EH (cell line): ENCODE measurements around the gene SQSTM1.

Experiments used
- DNase-seq: peaks from one replicate; pipeline ENCODE4 v3.0.0-alpha.2; 2015; ENCODE audit warnings: low read depth

SQSTM1 gene

GRCh38 chr5:179795049-179795862, 25.4 kb upstream of the SQSTM1 start:
- DNase-seq = no peak

GRCh38 chr5:179795863-179796833, 24.6 kb upstream of the SQSTM1 start:
- peak; percentile 83 for DNase-seq

GRCh38 chr5:179796877-179797608, 23.7 kb upstream of the SQSTM1 start:
- no peak for DNase-seq

GRCh38 chr5:179797741-179798140, 23.0 kb upstream of the SQSTM1 start:
- DNase-seq = no peak

- DNase-seq = no peak
These were observed 22.4 kb upstream of the SQSTM1 start for GRCh38 chr5:179798144-179798770.

- DNase-seq = no peak
These were observed 21.7 kb upstream of the SQSTM1 start for GRCh38 chr5:179798771-179799643.

GRCh38 chr5:179799644-179799973, 21.1 kb upstream of the SQSTM1 start:
- DNase-seq = no peak

- DNase-seq = no peak
These were observed 20.5 kb upstream of the SQSTM1 start for GRCh38 chr5:179800071-179800695.

GRCh38 chr5:179800696-179801201, 20.0 kb upstream of the SQSTM1 start:
- no peak for DNase-seq

- peak; percentile 55 for DNase-seq
These were observed 19.1 kb upstream of the SQSTM1 start for GRCh38 chr5:179801304-179802206.

- DNase-seq = no peak
These were observed 18.4 kb upstream of the SQSTM1 start for GRCh38 chr5:179802207-179802883.

GRCh38 chr5:179802950-179803562, 17.6 kb upstream of the SQSTM1 start:
- DNase-seq = no peak

- peak; percentile 50 for DNase-seq
These were observed 16.8 kb upstream of the SQSTM1 start for GRCh38 chr5:179803651-179804554.

- DNase-seq = no peak
These were observed 16.2 kb upstream of the SQSTM1 start for GRCh38 chr5:179804555-179804947.

GRCh38 chr5:179805070-179805528, 15.6 kb upstream of the SQSTM1 start:
- no peak for DNase-seq

- peak; percentile 65 for DNase-seq
These were observed 15.0 kb upstream of the SQSTM1 start for GRCh38 chr5:179805529-179806249.
